ENCODE measurements around the gene PRF1. TPM values are rescaled to one million over a fixed set of nuclear protein-coding genes. Genes with fewer than 3 reads are reported as not detected.

The PRF1 gene
- total RNA-seq, 1 donor from 2014 or later: not detected

DNA sequence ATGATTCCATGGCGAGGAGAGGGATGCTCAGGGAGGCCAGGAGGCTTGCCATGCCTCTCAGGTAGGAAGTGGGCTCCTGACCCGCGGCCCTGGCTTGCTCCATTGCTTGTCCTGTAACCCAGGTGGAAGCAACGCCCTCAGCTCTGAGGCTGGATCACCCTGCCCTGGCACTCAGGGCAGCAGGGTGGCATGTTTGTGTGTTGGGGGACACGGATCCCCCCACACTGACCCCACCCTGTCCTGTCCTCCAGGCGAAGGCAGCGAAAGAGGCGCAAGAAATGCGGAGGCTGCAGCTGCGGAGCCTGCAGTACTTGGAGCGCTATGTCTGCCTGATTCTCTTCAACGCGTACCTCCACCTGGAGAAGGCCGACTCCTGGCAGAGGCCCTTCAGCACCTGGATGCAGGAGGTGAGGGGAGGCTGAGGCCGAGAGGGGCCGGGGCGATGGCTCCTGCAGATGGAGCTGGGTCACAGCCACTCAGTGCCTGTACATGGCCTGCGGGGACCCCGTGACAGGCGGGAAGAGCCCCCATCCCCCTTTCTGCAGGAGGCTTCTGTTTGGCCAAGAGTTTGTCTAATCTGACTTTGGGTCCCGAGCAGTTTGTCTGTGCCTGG lies 38.3 kb downstream of the PRF1 start:
- FAIRE-seq (no peak), DNase-seq (ENCODE audit: low spot score in 2 of 2) (no peak)

DNA sequence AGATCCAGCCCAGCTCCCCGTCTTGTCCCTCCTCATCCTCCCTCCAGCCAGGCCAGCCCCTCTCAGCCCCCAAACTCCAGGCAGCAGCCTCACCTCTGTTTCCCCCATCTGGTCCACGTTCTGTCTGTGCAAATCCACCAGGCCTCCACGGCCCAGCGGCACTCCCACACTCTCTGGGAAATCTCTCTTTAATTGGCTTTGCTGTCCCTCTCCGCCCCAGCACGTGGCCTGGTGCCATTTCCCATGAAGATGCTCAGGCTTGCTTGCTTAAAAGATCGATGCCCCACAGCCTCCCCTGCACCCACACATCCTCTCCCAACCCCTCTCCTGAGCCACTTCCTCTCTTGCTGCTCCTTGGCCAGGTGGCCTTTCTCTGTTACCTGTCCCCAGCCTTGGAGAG lies 39.3 kb downstream of the PRF1 start:
- no peak for DNase-seq (ENCODE audit: low spot score in 2 of 2)
- no peak for FAIRE-seq

DNA sequence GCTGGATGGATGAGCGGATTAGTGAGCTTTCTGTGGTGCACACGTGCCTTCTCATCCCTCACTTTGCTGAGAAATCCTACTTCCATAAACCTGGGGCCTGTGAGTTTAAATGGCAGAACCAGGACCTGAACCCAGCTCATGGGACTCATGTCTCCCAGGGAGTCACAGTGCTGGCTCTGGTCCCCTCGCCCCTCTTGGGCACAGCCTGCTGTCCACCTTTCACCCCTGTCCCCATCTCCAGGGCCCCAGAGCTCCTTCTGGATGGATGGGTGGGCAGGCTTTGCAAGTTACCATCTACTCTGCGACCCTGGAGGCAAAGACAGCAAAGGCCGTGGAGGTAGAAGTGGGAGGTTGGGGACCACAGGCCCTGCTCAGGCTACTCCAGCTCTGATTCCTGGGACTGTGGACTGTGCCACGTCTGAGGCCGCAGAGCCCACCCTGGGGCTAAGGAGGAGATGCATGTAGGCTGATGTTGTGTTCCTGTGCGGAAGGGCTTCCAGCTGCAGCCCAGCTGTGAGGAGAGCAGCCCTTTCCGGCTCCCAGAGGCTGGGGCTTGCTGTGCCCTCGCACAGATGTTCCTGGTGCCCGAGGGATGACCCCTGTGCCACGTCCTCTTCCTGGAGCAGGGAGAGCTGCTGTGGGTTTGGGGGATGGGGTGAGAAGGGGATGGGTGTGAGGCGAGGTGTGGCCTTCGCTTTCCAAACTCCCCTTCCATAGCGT lies 40.3 kb downstream of the PRF1 start:
- no peak for FAIRE-seq
- DNase-seq (ENCODE audit: low spot score in 2 of 2): no peak

DNA sequence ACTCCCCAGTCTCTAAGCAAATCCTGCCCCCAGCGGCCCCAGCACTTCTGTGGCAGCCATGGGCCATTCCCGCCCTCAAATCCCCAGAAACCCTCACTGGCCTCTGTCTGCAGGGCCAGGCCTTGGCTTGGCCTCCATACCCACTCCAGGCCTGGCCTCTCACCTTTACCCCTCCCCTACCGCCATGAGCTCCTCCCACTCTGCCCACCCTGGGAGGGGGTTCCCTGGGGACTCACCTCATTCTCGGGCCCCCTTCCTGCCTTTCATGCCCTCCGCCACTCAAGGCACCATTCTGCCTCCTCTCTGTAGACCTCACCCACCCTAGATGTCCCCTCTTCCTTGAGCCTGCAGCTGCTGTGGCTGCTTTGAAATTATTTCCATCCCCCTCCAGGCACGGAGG lies 41.0 kb downstream of the PRF1 start:
- no peak for DNase-seq (ENCODE audit: low spot score in 2 of 2)

DNA sequence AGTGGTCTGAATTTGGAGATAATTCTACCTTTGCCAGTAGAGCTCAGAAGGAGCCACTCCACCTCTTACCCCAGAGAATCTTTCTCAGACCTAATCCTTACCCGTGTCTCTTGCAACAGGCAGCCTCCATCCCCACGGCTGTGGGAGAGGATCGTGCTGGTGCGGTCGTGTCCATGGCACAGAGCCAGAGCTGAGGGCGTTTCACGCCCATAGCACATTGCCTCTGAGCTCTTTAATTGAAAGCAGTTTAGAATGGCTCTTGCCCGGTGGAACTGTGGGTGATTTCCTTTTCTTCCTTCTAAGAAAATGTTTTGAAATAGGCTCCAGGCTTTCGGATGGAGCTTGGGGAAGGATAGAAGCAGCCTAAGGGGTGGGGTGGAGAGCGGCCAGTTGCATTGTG lies 41.5 kb downstream of the PRF1 start:
- FAIRE-seq (no peak), DNase-seq (ENCODE audit: low spot score in 2 of 2) (no peak)

More for the DNA sequence above, 41.0 kb downstream of the PRF1 start:
- no peak for FAIRE-seq

DNA sequence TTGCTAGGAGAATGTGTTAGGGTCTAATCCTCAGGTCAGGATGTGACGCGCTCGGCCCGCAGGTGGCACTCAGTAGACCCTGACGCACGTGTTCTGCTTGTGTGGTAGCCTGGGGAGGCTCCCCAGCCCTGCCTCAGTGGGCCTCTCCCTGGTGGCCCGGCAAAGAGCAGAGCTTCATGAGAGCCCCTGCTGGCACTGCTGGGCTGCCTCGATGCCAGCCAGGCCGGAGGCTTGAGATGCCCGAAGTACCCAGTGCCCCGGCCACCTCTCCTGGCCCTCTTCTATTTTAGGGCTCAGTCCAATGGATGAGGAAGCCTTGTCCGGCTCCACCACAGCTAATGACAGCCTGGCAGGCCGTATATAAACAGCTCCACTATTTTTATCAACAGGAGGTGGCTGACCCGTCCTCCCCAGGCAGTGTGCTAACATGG lies 42.0 kb downstream of the PRF1 start:
- FAIRE-seq: no peak

DNA sequence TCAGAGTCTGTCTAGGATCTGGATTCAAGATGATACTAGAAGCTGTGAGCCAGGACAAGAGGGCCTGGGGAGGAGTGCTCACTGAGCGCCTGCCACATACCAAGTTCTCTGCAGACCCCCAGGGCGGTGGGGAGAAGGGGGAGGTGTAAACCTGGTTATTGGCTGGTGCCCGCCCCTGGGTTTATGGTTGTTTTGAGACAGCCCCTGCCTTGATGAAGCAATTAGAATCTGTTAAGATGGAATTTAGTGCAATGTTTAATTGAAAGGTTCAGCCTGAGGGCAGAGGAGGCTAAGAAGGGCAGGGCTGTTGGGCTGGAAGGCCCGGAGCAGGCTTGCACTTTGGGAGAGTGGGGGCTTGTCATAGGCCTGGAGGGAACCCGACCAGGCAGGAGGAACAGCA lies 42.7 kb downstream of the PRF1 start:
- FAIRE-seq: no peak

More for the DNA sequence above, 42.0 kb downstream of the PRF1 start:
- DNase-seq (ENCODE audit: low spot score in 2 of 2): no peak

DNA sequence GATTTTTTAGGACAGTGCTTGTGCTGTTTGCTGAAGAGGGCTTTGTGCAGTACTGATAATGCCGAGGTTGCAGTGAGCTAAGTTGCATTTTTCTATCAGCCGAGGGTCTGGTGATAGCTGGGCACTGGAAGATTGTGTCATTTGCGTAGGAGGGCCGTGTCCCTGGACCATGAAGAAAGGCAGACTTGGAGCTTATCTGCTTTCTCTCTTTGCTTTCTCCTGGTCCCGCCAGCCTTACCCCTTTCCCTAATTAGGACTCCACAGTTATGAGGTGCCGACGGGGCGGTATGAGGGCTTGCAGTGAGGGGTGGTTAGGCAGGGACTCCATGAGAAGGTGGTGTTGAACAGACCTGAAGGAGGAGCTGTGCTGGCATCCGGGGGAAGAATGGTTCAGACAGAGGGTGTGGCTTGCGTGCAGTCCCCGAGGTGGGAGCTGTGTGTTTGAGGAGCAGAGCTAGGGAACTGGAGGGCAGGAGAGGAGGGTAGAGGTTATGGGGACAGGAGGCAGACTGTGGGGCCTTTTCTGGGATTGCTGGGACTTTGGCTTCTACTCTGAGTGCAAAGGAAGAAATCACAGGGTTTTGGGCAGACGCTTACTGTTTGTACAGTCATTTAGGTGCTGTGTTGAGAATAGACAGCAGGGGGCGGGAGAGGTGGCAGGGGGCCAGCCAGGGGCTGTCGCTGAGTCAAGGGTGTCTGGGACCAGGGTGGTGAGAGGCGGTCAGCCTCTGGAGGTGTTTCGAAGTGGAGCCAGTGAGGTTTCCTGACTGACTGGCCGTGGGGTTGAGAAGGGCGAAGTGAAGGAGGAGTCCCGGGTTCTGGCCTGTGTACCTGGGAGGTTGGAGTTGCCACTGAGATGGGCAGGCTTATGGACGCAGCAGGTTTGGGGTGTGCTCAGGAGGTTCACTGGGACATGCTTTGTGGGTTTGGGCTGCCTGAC lies 43.4 kb downstream of the PRF1 start:
- DNase-seq (ENCODE audit: low spot score in 2 of 2) (peak in 1 of 2 donors; percentile 62), FAIRE-seq (no peak)

More for the DNA sequence above, 42.7 kb downstream of the PRF1 start:
- DNase-seq (ENCODE audit: low spot score in 2 of 2): no peak

DNA sequence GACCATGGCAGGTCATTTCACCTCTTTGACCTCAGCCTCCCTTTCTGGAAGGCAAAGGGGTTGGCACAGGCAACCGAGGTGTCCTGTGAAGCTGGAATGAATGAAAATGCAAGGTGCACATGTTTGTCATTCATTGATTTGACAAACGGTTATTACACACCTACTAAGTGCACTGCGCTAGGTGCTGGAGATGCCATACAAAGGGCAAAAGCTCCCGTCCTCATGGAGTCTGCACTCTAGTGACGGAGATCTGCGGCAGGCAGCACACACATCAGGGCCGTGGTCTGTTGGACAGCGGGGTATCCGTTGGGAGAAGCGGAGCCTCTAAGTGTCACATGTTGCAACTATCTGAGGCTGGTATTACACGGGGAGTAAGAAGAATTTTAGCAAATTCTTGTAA lies 44.2 kb downstream of the PRF1 start:
- DNase-seq (ENCODE audit: low spot score in 2 of 2): no peak
- no peak for FAIRE-seq

DNA sequence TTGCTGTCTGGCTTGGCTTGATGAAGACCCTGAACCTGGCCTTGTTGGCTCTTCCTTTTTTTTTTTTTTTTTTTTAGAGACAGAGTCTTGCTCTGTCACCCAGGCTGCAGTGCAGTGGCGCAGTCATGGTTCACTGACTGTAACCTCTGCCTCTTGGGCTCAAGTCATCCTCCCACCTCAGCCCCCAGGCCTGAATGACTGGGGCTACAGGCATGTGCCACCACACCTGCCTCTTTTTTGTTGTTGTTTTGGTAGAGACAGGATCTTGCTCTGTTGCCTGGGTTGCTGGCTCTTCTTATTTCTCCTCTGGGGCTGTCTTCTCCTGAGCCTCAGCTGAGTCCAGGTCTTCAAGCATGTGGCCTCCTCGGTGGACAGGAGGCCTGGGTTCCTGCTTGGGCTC lies 44.7 kb downstream of the PRF1 start:
- DNase-seq (ENCODE audit: low spot score in 2 of 2) (no peak), FAIRE-seq (no peak)

DNA sequence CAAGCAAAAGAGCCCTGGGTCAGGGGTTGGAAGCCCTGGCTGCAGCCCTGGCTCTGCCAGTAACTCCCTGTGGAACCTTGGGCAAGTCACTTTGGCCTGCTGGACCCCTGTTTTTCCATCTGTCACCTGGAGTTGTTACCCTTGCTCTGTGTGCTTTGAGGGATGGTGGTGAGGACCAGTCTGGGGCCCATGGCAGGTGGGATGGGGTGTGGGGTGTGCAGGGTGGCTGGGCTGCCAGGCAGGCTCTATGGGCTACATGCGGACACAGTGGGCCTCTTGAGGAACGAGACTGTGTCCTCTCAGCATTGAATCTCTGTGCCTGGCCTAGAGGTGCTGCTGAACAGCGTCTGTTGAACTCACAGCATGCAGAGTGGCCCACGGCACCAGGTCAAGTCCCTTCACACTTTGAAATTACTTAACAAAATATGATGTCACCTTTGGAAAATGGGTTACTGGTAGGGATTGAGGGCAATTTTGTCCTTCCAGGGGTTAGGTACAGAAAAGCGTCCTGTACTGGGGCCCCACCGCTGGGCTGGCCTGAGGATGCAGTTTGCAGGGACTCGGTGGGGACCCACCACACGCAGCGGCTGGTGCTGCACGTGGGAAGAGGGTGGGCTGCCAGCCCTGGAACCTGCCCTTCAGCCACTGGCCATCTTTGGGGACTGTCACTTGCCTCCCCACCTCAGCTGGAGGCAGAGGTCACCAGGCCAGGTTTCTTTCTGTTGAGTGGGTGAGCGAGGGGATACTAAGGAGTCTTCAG lies 45.3 kb downstream of the PRF1 start:
- DNase-seq (ENCODE audit: low spot score in 2 of 2) (no peak), FAIRE-seq (no peak)

DNA sequence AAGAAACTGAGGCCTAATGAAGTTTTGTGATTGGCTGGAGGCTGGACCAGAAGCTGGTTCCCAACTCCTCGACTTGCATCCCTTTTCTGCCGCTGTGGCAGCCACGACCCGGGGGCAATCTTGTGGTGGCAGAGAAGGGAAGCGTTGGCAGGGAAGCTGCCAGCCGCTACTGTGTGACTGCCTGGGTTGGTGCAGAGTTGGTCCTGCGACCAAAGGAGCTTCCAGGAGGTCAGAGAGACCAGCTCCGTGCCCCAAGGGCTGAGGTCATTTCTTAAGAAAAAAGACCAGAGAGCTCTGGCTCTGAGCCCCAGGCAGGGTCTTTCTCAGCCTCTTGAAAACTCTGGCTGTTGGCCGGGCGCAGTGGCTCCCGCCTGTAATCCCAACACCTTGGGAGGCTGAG lies 47.2 kb downstream of the PRF1 start:
- no peak for DNase-seq (ENCODE audit: low spot score in 2 of 2)
- FAIRE-seq: no peak

DNA sequence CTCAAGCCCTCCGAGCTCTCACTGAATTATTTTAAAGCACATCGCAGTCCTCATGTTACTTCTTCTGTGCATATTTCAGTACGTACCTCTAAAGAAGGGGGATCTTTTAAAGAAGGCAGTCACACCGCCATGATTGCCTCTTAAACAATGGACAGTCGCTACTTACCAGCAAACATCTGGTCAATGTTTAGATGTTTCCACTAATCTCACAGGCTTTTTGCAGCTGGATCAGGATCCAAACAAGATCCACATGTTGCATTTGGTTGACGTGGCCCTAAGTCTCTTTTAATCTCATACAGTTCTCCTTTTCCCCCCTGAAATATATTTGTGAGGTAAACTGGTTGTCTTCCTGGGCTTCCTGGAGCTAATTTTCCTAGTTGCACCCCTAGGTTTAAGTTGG lies 50.0 kb downstream of the PRF1 start:
- DNase-seq (ENCODE audit: low spot score in 2 of 2) (no peak), FAIRE-seq (no peak)

DNA sequence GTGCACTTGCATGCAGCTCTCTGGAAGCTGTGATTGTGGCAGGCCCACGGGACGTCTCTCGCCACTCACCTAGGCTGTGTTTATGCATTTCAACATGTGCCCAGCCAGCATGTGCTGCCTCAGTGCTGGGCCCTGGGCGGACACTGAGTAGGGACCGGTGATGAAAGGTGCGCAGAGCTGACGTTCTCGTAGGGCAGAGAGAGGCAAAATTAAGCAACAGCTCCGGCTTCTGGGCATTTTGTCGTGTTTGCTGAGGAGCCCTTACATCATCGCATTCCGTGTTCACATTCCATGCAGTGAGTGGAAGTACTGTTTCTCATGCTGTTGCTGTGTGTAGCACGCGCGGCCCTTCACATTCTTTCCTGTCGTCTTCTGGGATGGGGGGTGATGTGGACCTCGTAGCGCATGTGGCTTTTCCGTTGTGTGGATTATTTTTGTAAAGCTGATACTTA lies 50.5 kb downstream of the PRF1 start:
- no peak for FAIRE-seq
- no peak for DNase-seq (ENCODE audit: low spot score in 2 of 2)

DNA sequence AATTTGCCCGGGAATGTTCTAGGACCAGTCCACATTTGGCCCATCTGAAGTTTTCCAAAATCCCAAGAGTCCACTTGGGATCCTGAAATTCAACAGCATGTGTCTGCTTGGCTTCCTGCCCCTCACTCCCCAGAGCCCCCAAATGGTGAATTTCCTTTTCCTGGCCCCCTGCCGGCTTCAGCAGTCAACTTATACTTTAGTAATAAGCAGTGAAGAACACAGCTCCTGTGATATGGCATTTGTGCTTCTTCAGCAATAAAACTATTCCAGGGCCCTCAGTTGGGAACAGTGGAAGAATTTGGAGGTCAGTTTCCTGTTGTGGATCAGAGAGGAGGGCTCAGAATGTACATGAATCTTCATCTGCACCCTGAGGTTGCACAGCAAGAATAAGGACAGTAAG lies 51.1 kb downstream of the PRF1 start:
- DNase-seq (ENCODE audit: low spot score in 2 of 2) (no peak), FAIRE-seq (no peak)

DNA sequence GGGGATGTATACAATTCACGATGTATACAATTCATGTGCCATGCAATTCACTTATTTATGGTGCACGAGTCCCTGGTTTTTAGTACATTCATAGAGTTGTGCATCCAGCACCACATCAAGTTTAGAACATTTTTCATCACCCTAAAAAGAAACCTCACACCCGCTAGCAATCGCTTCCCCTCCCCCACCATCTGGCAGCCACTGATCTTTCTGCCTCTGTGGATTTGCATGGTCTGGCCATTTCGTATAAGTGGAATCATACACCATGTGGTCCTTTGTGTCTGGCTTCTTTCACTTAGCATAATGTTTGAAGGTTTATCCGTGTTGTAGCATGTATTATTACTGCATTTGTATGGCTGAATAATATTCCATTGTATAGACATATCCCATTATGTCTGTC lies 52.1 kb downstream of the PRF1 start:
- no peak for DNase-seq (ENCODE audit: low spot score in 2 of 2)
- no peak for FAIRE-seq

DNA sequence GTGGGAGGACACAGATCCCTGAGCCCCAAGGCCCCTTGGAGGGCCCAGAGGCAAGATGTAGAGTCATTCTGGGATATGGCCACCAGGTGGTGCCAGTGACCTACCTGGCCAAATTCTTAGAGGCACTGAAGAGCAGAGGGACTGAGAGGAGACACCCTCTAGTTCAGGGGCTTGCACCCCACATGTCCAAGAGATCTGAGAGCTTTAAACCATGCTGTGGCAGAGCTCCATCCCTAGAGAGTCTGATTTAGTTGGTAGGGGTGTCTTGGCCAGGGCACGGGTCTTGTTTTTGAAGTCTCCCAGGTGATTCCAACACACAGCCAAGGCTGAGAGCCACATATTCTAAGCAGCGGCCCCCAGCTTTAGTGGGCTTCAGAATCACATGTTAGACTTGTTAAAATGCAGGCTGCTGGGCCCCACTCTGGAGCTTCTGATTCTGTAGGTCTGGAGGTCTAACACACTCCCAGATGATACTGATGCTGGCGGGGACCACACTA lies 52.5 kb downstream of the PRF1 start:
- no peak for FAIRE-seq
- DNase-seq (ENCODE audit: low spot score in 2 of 2): peak; percentile 73 to 80

DNA sequence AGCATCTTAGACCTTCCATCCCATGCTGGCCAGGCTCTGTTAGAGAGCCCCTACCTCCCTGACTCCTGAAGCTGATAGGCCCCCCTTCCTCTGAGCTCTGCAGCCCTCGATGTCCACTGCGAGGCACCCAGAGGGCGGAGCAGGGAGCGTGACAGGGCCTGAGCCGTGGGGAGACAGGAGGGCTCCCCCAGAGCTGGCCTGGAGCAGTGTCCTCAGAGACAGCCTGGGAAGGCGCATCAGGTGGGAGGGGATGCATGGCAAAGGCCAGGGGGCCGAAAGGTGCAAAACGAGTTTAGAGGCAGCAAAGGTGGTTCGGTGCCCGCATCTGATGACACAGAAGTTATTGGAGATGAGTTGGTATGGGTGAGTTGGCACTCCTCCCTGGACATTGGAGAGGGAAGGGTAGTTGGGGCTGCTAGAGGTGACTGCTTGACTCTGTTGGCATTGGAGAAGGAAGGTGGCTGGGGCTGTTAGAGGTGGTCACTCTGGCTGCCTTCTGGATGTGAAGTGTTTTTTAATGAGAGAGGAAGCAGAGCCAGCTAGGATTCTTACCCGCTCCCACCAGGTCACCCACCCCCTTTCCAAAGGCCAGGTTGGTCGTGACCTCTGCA lies 53.1 kb downstream of the PRF1 start:
- FAIRE-seq (no peak), DNase-seq (ENCODE audit: low spot score in 2 of 2) (no peak)

Data from frontal cortex (tissue), 4 donors.